ENCODE measurements around the gene AMIGO2. TPM values are rescaled to one million over a fixed set of nuclear protein-coding genes. Genes with fewer than 3 reads are reported as not detected.
A peak's percentile ranks its signal among the peaks of the same experiment; 100 is the strongest.

AMIGO2 gene
- total RNA-seq, 1 experiment from 2014 or later: 6.5 TPM

DNA sequence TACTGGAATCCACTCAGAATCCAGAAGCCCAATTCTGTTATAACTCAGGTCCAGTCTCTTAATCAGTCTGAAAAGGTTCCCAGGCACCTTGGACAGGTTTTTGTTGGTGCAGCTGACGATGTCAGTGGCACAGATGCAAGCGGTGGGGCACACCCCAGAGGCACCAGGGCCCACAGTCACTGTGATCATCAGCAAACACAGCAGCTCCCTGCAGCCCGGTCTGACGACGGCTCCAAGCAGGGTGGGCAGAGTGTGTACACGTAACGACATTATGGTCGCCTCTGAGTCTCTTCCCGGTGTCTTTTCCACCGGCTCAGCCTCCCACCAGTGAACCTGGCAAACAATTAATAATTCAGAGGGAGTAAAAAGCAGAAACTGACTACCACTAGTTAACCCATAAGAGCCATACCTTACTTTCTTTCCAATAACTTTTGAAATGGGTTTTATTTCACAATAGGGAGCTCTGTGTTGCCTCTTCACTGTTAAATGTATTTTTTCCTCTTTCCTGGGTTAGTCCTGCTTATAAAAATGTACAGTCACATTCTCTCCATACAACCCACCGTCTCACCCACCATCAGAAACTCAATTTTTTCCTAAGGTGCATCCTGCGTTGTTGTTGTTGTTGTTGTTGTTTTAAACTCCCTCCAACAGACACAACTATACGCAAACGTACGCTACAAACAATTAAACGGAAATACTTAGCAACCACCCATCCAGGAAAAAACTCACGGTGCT is 859 bp downstream of the AMIGO2 start:
- no peak for DNase-seq (ENCODE audit: low spot score)
- Mint-ChIP-seq H3K27me3 (ENCODE audit: low read depth) (peaks cover 18% of the 10 kb centered on the region), H3K4me1 (peaks cover 72% of the 10 kb centered on the region), H3K27ac (no peak overlapping the region), H3K4me3 (peak overlapping the region; percentile 82), H3K36me3 (no peaks in the 10 kb centered on the region), H3K9me3 (no peaks in the 10 kb centered on the region)
- ATAC-seq: no peak
- CTCF ChIA-PET: interaction anchor here (1.1 to 4.8 kb wide), 4 partner anchors 9 to 558 kb away, joined by 3 to 32 read pairs (median 5); no protein-coding TSS in a partner anchor
- TF ChIP-seq NFYB (CRISPR knock-in tag; conservative IDR thresholded peaks at IDR 0.05; ENCODE audit: low read depth): no peak
- no peak for TF ChIP-seq SP1 (CRISPR knock-in tag; conservative IDR thresholded peaks at IDR 0.05)
- no peak for TF ChIP-seq GTF2I (CRISPR knock-in tag; conservative IDR thresholded peaks at IDR 0.05)
- TF ChIP-seq KAT7 (CRISPR knock-in tag; IDR thresholded peaks at IDR 0.05; ENCODE audit: borderline replicate concordance): no peak
- TF ChIP-seq IRF1 (CRISPR knock-in tag; IDR thresholded peaks at IDR 0.05): no peak
- no peak for TF ChIP-seq ZNF416 (CRISPR knock-in tag; IDR thresholded peaks at IDR 0.05)
- TF ChIP-seq NR2C2 (CRISPR knock-in tag; IDR thresholded peaks at IDR 0.05): no peak
- TF ChIP-seq ZNF281 (CRISPR knock-in tag; IDR thresholded peaks at IDR 0.05): no peak
- TF ChIP-seq MYBL2 (CRISPR knock-in tag; IDR thresholded peaks at IDR 0.05): no peak
- no peak for TF ChIP-seq JUN (CRISPR knock-in tag; IDR thresholded peaks at IDR 0.05)
- TF ChIP-seq, protein P1, sequence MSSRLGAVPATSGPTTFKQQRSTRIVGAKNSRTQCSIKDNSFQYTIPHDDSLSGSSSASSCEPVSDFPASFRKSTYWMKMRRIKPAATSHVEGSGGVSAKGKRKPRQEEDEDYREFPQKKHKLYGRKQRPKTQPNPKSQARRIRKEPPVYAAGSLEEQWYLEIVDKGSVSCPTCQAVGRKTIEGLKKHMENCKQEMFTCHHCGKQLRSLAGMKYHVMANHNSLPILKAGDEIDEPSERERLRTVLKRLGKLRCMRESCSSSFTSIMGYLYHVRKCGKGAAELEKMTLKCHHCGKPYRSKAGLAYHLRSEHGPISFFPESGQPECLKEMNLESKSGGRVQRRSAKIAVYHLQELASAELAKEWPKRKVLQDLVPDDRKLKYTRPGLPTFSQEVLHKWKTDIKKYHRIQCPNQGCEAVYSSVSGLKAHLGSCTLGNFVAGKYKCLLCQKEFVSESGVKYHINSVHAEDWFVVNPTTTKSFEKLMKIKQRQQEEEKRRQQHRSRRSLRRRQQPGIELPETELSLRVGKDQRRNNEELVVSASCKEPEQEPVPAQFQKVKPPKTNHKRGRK (CRISPR knock-in tag; IDR thresholded peaks at IDR 0.05; ENCODE audit: borderline replicate concordance): no peak
- no peak for TF ChIP-seq HMGXB4 (CRISPR knock-in tag; IDR thresholded peaks at IDR 0.05)
- POLR2A ChIA-PET: no interaction called here

GRCh38 chr12:47078086-47078395 is 1.7 kb downstream of the AMIGO2 start:
- DNase-seq (ENCODE audit: low spot score) (no peak), ATAC-seq (no peak)
- Mint-ChIP-seq H3K9me3 (no peaks in the 10 kb centered on the region), H3K36me3 (no peaks in the 10 kb centered on the region), H3K27me3 (ENCODE audit: low read depth) (peaks cover 18% of the 10 kb centered on the region), H3K4me3 (peak overlapping the region; percentile 82), H3K27ac (no peak overlapping the region), H3K4me1 (peaks cover 64% of the 10 kb centered on the region)
- CTCF ChIA-PET: interaction anchor here (4.8 kb wide), 1 partner anchor 8 kb away, joined by 32 read pairs; no protein-coding TSS in a partner anchor
- POLR2A ChIA-PET: no interaction called here
- TF ChIP-seq PRRX2 (CRISPR knock-in tag; IDR thresholded peaks at IDR 0.05) (no peak), MXD4 (CRISPR knock-in tag; IDR thresholded peaks at IDR 0.05; ENCODE audit: borderline replicate concordance) (no peak), ZNF138 (CRISPR knock-in tag; conservative IDR thresholded peaks at IDR 0.05) (no peak), ZBTB21 (CRISPR knock-in tag; IDR thresholded peaks at IDR 0.05; ENCODE audit: borderline replicate concordance) (no peak), CDX4 (CRISPR knock-in tag; IDR thresholded peaks at IDR 0.05; ENCODE audit: borderline replicate concordance) (no peak), FOXP4 (CRISPR knock-in tag; IDR thresholded peaks at IDR 0.05) (no peak)
- TF ChIP-seq, protein P2, sequence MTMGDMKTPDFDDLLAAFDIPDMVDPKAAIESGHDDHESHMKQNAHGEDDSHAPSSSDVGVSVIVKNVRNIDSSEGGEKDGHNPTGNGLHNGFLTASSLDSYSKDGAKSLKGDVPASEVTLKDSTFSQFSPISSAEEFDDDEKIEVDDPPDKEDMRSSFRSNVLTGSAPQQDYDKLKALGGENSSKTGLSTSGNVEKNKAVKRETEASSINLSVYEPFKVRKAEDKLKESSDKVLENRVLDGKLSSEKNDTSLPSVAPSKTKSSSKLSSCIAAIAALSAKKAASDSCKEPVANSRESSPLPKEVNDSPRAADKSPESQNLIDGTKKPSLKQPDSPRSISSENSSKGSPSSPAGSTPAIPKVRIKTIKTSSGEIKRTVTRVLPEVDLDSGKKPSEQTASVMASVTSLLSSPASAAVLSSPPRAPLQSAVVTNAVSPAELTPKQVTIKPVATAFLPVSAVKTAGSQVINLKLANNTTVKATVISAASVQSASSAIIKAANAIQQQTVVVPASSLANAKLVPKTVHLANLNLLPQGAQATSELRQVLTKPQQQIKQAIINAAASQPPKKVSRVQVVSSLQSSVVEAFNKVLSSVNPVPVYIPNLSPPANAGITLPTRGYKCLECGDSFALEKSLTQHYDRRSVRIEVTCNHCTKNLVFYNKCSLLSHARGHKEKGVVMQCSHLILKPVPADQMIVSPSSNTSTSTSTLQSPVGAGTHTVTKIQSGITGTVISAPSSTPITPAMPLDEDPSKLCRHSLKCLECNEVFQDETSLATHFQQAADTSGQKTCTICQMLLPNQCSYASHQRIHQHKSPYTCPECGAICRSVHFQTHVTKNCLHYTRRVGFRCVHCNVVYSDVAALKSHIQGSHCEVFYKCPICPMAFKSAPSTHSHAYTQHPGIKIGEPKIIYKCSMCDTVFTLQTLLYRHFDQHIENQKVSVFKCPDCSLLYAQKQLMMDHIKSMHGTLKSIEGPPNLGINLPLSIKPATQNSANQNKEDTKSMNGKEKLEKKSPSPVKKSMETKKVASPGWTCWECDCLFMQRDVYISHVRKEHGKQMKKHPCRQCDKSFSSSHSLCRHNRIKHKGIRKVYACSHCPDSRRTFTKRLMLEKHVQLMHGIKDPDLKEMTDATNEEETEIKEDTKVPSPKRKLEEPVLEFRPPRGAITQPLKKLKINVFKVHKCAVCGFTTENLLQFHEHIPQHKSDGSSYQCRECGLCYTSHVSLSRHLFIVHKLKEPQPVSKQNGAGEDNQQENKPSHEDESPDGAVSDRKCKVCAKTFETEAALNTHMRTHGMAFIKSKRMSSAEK (CRISPR knock-in tag; IDR thresholded peaks at IDR 0.05; ENCODE audit: borderline replicate concordance): no peak
- TF ChIP-seq, protein P3, sequence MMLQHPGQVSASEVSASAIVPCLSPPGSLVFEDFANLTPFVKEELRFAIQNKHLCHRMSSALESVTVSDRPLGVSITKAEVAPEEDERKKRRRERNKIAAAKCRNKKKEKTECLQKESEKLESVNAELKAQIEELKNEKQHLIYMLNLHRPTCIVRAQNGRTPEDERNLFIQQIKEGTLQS (CRISPR knock-in tag; conservative IDR thresholded peaks at IDR 0.05): no peak
